COLO668 (cell line): ENCODE data around the gene PCDHB3.
"Not testable (repeated sequence)": the region's sequence is repeated elsewhere in the genome, so short reads cannot be mapped to it uniquely, and the experiment has no call there.

Source experiments
- DNase-seq: peaks from one replicate; lab custom pipeline; 2025; ENCODE audit not compliant: unreplicated experiment; lab: John Stamatoyannopoulos, UW

The PCDHB3 gene

GRCh38 chr5:141135718-141136266 is 35.5 kb downstream of the PCDHB3 start:
- no peak for DNase-seq

- DNase-seq, result not testable (repeated sequence)
Measured at GRCh38 chr5:141137346-141137745, 37.1 kb downstream of the PCDHB3 start.

GRCh38 chr5:141149812-141150211 is 49.5 kb downstream of the PCDHB3 start, which contains the start of gene PCDHB6:
TSS of gene PCDHB6 (plus strand) at chr5:141150057. CDS start at chr5:141150258, 201 bp downstream.
- no peak for DNase-seq

- no peak for DNase-seq
Measured at GRCh38 chr5:141150224-141150992, 50.1 kb downstream of the PCDHB3 start.

DNA sequence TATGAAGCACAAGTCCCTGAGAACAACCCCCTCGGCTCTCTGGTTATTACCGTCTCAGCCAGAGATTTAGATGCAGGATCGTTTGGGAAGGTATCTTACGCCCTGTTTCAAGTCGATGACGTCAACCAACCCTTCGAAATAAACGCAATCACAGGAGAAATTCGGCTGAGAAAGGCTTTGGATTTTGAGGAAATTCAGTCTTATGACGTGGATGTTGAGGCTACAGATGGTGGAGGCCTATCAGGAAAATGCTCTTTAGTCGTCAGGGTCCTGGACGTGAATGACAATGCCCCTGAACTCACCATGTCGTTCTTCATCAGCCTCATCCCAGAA is 50.7 kb downstream of the PCDHB3 start:
- DNase-seq, result no peak

DNA sequence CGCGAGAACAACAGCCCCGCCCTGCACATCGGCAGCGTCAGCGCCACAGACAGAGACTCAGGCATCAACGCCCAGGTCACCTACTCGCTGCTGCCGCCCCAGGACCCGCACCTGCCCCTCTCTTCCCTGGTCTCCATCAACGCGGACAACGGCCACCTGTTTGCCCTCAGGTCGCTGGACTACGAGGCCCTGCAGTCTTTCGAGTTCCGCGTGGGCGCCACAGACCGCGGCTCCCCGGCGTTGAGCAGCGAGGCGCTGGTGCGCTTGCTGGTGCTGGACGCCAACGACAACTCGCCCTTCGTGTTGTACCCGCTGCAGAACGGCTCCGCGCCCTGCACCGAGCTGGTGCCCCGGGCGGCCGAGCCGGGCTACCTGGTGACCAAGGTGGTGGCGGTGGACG is 51.4 kb downstream of the PCDHB3 start:
- DNase-seq, result not testable (repeated sequence)

DNA sequence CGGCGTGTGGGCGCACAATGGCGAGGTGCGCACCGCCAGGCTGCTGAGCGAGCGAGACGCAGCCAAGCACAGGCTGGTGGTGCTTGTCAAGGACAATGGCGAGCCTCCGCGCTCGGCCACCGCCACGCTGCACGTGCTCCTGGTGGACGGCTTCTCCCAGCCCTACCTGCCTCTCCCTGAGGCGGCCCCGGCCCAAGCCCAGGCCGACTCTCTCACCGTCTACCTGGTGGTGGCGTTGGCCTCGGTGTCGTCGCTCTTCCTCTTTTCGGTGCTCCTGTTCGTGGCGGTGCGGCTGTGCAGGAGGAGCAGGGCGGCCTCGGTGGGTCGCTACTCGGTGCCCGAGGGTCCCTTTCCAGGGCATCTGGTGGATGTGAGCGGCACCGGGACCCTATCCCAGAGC is 51.8 kb downstream of the PCDHB3 start:
- not testable (repeated sequence) for DNase-seq
